ENCODE results near the gene APOLD1. TPM values are rescaled to one million over a fixed set of nuclear protein-coding genes. Genes with fewer than 3 reads are reported as not detected.

The APOLD1 gene
- total RNA-seq, 1 donor, result 3.3 TPM

GRCh38 chr12:12796171-12796570 is 10.7 kb downstream of the APOLD1 start:
- Histone ChIP-seq H3K27ac (ENCODE audit: low read depth, low read length) (no peak overlapping the region), H3K4me3 (ENCODE audit: insufficient read depth, low read length) (no peak overlapping the region), H3K4me1 (ENCODE audit: insufficient read depth, low read length) (no peaks in the 10 kb centered on the region), H3K4me2 (ENCODE audit: insufficient read depth, low read length) (no peak overlapping the region), H2AFZ (ENCODE audit: low read length) (no peak overlapping the region), H3K36me3 (ENCODE audit: insufficient read depth, low read length) (no peaks in the 10 kb centered on the region), H3K27me3 (ENCODE audit: insufficient read depth, low read length) (no peaks in the 10 kb centered on the region), H3K9me3 (ENCODE audit: low read depth, low read length) (no peaks in the 10 kb centered on the region), H4K20me1 (ENCODE audit: insufficient read depth, low read length) (no peaks in the 10 kb centered on the region), H3K79me2 (ENCODE audit: insufficient read depth, low read length) (no peaks in the 10 kb centered on the region)
- DNase-seq (ENCODE audit: insufficient read length, low spot score, missing footprints), result no peak
- TF ChIP-seq, protein P1, sequence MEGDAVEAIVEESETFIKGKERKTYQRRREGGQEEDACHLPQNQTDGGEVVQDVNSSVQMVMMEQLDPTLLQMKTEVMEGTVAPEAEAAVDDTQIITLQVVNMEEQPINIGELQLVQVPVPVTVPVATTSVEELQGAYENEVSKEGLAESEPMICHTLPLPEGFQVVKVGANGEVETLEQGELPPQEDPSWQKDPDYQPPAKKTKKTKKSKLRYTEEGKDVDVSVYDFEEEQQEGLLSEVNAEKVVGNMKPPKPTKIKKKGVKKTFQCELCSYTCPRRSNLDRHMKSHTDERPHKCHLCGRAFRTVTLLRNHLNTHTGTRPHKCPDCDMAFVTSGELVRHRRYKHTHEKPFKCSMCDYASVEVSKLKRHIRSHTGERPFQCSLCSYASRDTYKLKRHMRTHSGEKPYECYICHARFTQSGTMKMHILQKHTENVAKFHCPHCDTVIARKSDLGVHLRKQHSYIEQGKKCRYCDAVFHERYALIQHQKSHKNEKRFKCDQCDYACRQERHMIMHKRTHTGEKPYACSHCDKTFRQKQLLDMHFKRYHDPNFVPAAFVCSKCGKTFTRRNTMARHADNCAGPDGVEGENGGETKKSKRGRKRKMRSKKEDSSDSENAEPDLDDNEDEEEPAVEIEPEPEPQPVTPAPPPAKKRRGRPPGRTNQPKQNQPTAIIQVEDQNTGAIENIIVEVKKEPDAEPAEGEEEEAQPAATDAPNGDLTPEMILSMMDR (IDR thresholded peaks at IDR 0.05; ENCODE audit: extremely low read depth, low read depth, low read length), result no peak

DNA sequence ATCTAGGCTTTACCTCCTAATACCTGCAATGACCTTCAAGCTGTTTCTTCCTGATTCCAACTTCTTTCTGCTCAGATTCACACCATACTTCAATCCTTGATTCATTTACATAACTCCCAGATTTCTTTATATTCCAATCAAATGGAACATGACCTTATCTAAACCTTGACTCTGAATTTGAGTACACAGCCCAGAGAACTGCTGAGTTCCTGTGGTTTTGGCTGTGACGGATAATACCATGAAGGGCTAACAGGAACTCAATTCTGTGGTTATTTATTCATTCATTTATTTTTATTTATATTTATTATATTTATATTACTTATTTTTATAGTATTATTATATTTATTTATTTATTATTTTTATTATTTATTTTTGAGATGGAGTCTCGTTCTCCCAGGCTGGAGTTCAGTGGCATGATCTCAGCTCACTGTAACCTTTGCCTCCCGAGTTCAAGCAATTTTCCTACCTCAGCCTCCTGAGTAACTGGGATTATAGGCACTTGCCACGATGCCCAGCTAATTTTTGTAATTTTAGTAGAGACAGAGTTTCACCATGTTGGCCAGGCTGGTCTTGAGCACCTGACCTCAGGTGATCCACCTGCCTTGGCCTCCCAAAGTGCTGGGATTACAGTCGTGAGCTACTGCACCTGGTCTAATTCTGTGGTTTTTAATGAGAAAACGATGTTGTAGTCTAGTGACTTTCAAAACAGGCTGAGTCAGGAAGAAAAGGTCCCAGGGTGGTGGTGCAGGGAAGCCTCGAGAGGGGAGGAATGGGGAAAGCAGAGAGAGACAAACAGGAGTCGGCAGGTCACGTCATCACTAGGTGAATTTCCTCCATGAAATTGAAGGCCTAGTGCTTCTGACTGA is 11.7 kb downstream of the APOLD1 start:
- no peak overlapping the region for H3K4me3 ChIP-seq (ENCODE audit: insufficient read depth, low read length)
- DNase-seq (ENCODE audit: insufficient read length, low spot score, missing footprints), result no peak
- H3K4me1 ChIP-seq (ENCODE audit: insufficient read depth, low read length), result no peaks in the 10 kb centered on the region
- no peaks in the 10 kb centered on the region for H3K9me3 ChIP-seq (ENCODE audit: low read depth, low read length)
- no peaks in the 10 kb centered on the region for H4K20me1 ChIP-seq (ENCODE audit: insufficient read depth, low read length)
- no peak overlapping the region for H2AFZ ChIP-seq (ENCODE audit: low read length)
- H3K79me2 ChIP-seq (ENCODE audit: insufficient read depth, low read length), result no peaks in the 10 kb centered on the region
- H3K27ac ChIP-seq (ENCODE audit: low read depth, low read length), result no peak overlapping the region
- no peaks in the 10 kb centered on the region for H3K36me3 ChIP-seq (ENCODE audit: insufficient read depth, low read length)
- TF ChIP-seq, protein P1 (IDR thresholded peaks at IDR 0.05; ENCODE audit: extremely low read depth, low read depth, low read length), result no peak
- H3K27me3 ChIP-seq (ENCODE audit: insufficient read depth, low read length), result no peaks in the 10 kb centered on the region
- no peak overlapping the region for H3K4me2 ChIP-seq (ENCODE audit: insufficient read depth, low read length)

- Histone ChIP-seq H3K4me3 (ENCODE audit: insufficient read depth, low read length) (no peak overlapping the region), H3K27me3 (ENCODE audit: insufficient read depth, low read length) (no peaks in the 10 kb centered on the region), H4K20me1 (ENCODE audit: insufficient read depth, low read length) (no peaks in the 10 kb centered on the region), H3K79me2 (ENCODE audit: insufficient read depth, low read length) (no peaks in the 10 kb centered on the region), H3K27ac (ENCODE audit: low read depth, low read length) (no peak overlapping the region), H3K4me1 (ENCODE audit: insufficient read depth, low read length) (no peaks in the 10 kb centered on the region), H3K9me3 (ENCODE audit: low read depth, low read length) (no peaks in the 10 kb centered on the region), H3K4me2 (ENCODE audit: insufficient read depth, low read length) (no peak overlapping the region), H2AFZ (ENCODE audit: low read length) (no peak overlapping the region), H3K36me3 (ENCODE audit: insufficient read depth, low read length) (no peaks in the 10 kb centered on the region)
- DNase-seq (ENCODE audit: insufficient read length, low spot score, missing footprints), result no peak
- TF ChIP-seq, protein P1 (IDR thresholded peaks at IDR 0.05; ENCODE audit: extremely low read depth, low read depth, low read length), result no peak
Measured at GRCh38 chr12:12797794-12798152, 12.3 kb downstream of the APOLD1 start.

GRCh38 chr12:12798480-12798879 is 13.0 kb downstream of the APOLD1 start:
- no peak overlapping the region for H2AFZ ChIP-seq (ENCODE audit: low read length)
- DNase-seq (ENCODE audit: insufficient read length, low spot score, missing footprints), result no peak
- no peaks in the 10 kb centered on the region for H4K20me1 ChIP-seq (ENCODE audit: insufficient read depth, low read length)
- no peak overlapping the region for H3K27ac ChIP-seq (ENCODE audit: low read depth, low read length)
- TF ChIP-seq, protein P1 (IDR thresholded peaks at IDR 0.05; ENCODE audit: extremely low read depth, low read depth, low read length), result no peak
- H3K27me3 ChIP-seq (ENCODE audit: insufficient read depth, low read length), result no peaks in the 10 kb centered on the region
- H3K36me3 ChIP-seq (ENCODE audit: insufficient read depth, low read length), result no peaks in the 10 kb centered on the region
- no peaks in the 10 kb centered on the region for H3K79me2 ChIP-seq (ENCODE audit: insufficient read depth, low read length)
- H3K4me1 ChIP-seq (ENCODE audit: insufficient read depth, low read length), result peaks cover 6% of the 10 kb centered on the region
- H3K9me3 ChIP-seq (ENCODE audit: low read depth, low read length), result no peaks in the 10 kb centered on the region
- H3K4me3 ChIP-seq (ENCODE audit: insufficient read depth, low read length), result no peak overlapping the region
- H3K4me2 ChIP-seq (ENCODE audit: insufficient read depth, low read length), result no peak overlapping the region
